BE2C (cell line): Measurements from ENCODE around the gene CCM2.

Source experiments
- DNase-seq: peaks from one replicate; pipeline ENCODE4 v3.0.0-alpha.2; 2020
- H3K27me3 ChIP-seq: fragments of 250-450 bp; sonication (Bioruptor Pico); 2 replicates; pipeline ENCODE4 v1.5.1; 2020; ENCODE audit warnings: mild to moderate bottlenecking
- H3K36me3 ChIP-seq: fragments of 250-450 bp; sonication (Bioruptor Pico); 2 replicates; pipeline ENCODE4 v1.5.1; 2020; ENCODE audit warnings: mild to moderate bottlenecking
- H3K4me1 ChIP-seq: fragments of 250-450 bp; sonication (Bioruptor Pico); 2 replicates; pipeline ENCODE4 v1.5.1; 2020
- H3K4me3 ChIP-seq: 2 replicates; pipeline ENCODE4 v1.5.1; 2011; ENCODE audit warnings: low read depth, low read length
- H3K9me3 ChIP-seq: fragments of 250-450 bp; sonication (Bioruptor Pico); 2 replicates; pipeline ENCODE4 v1.5.1; 2020
- CTCF ChIP-seq: IDR thresholded peaks from 2 replicates; pipeline ENCODE4 v1.5.1; 2012; ENCODE audit warnings: mild to moderate bottlenecking, low read depth, low read length

CCM2 gene

GRCh38 chr7:45066409-45066808 lies 66.4 kb downstream of the CCM2 start:
- Histone ChIP-seq H3K27me3 (no peaks in the 10 kb centered on the region), H3K9me3 (no peaks in the 10 kb centered on the region), H3K4me1 (no peaks in the 10 kb centered on the region), H3K36me3 (no peaks in the 10 kb centered on the region), H3K4me3 (no peak overlapping the region)
- no peak for TF ChIP-seq CTCF
- DNase-seq: no peak

- Histone ChIP-seq H3K4me1 (peaks cover 11% of the 10 kb centered on the region), H3K36me3 (no peaks in the 10 kb centered on the region), H3K9me3 (no peaks in the 10 kb centered on the region), H3K4me3 (no peak overlapping the region), H3K27me3 (no peaks in the 10 kb centered on the region)
- TF ChIP-seq CTCF: no peak
- no peak for DNase-seq
These were observed 67.6 kb downstream of the CCM2 start for GRCh38 chr7:45067582-45067981.

GRCh38 chr7:45068236-45069023 lies 68.4 kb downstream of the CCM2 start:
- Histone ChIP-seq H3K9me3 (no peaks in the 10 kb centered on the region), H3K36me3 (no peaks in the 10 kb centered on the region), H3K4me1 (peaks cover 19% of the 10 kb centered on the region), H3K4me3 (no peak overlapping the region), H3K27me3 (no peaks in the 10 kb centered on the region)
- no peak for TF ChIP-seq CTCF
- DNase-seq: no peak

GRCh38 chr7:45069444-45070253 lies 69.6 kb downstream of the CCM2 start:
- Histone ChIP-seq H3K4me1 (peaks cover 25% of the 10 kb centered on the region), H3K4me3 (no peak overlapping the region), H3K27me3 (no peaks in the 10 kb centered on the region), H3K36me3 (no peaks in the 10 kb centered on the region), H3K9me3 (no peaks in the 10 kb centered on the region)
- TF ChIP-seq CTCF: no peak; the same call in 1 of the 2 replicates
- DNase-seq: no peak

- Histone ChIP-seq H3K4me3 (no peak overlapping the region), H3K27me3 (no peaks in the 10 kb centered on the region), H3K4me1 (peaks cover 28% of the 10 kb centered on the region), H3K9me3 (no peaks in the 10 kb centered on the region), H3K36me3 (no peaks in the 10 kb centered on the region)
- TF ChIP-seq CTCF: no peak
- DNase-seq: no peak
These were observed 70.2 kb downstream of the CCM2 start for GRCh38 chr7:45070254-45070642.

- Histone ChIP-seq H3K4me1 (peaks cover 28% of the 10 kb centered on the region), H3K27me3 (no peaks in the 10 kb centered on the region), H3K4me3 (no peak overlapping the region), H3K36me3 (peaks cover 8% of the 10 kb centered on the region), H3K9me3 (no peaks in the 10 kb centered on the region)
- TF ChIP-seq CTCF: no peak
- no peak for DNase-seq
These were observed 71.5 kb downstream of the CCM2 start for GRCh38 chr7:45071528-45071927.
